Stimulated activated CD4-positive, alpha-beta T cell treated with anti-CD3 and anti-CD28 coated beads, TNF-alpha, amount 100 ng/mL, for 1 hour (primary cell): ENCODE data around the gene PLIN4.

ENCODE experiments used
- DNase-seq, 3 donors: peaks; one replicate each; pipeline ENCODE4 v3.0.0-alpha.2; 2020; ENCODE audit warnings: low read depth in 3 of 3, low spot score in 1 of 3

The PLIN4 gene

DNA sequence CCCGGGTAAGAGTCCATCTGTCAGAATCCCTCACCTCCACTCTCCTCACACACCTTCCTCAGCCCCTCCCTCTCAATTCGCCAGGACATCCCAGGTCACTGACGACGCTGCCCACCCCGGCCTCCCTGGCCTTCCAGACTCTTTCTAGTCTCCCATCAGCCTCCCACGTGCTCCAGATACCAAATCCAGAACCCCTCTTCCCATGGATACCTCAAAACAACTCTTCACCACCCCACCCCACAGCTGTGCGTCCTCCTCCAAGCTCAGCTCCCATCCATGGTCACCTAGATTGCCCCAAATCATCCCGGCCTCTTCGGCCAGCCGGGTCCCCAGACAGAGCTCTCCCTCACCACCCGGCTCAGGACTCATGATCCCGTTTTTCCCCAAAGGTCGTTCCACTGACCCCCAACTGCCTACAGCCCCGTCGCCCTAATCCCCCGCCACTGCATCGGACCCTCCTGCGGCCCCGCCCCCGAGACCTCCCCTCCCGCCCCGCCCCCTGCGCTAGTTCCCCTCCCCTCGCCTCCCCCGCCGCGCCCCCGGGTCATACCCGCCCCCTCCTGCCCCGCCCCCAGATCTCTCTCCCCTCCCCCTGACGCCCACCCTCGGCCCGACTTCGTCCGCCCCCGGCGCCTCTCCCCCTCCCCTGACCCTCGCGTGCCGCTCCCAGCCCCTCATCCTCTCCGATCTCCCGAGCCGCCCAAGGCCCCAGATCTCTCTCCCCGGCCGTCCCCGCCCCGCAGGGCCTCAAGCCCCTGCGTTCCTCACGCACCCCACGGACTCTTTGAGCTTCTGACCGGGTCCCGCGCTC, 61.2 kb downstream of the PLIN4 start:
- peak in 2 of 3 donors; percentile 22 to 32 for DNase-seq

DNA sequence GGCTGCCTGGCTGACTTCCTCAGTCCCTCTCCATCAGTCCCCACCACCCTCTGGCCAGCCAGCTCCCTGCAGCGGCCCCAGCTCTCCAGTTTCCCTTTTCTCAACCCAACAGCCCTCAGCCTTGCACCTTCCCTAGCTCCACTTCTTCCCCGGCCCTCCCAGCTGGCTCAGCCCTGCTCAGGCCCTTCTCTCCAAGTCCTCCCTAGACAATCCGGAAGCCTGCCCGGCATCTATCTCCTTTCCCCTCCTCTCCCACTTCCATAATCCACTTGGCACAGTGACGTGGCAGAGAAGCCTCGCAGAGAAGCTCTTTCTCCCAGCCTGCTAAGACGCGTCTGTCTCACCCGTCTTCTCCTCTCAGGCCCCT, 61.8 kb downstream of the PLIN4 start:
- no peak for DNase-seq

- no peak for DNase-seq
Observed at GRCh38 chr19:4455719-4456475, 62.4 kb downstream of the PLIN4 start.

DNA sequence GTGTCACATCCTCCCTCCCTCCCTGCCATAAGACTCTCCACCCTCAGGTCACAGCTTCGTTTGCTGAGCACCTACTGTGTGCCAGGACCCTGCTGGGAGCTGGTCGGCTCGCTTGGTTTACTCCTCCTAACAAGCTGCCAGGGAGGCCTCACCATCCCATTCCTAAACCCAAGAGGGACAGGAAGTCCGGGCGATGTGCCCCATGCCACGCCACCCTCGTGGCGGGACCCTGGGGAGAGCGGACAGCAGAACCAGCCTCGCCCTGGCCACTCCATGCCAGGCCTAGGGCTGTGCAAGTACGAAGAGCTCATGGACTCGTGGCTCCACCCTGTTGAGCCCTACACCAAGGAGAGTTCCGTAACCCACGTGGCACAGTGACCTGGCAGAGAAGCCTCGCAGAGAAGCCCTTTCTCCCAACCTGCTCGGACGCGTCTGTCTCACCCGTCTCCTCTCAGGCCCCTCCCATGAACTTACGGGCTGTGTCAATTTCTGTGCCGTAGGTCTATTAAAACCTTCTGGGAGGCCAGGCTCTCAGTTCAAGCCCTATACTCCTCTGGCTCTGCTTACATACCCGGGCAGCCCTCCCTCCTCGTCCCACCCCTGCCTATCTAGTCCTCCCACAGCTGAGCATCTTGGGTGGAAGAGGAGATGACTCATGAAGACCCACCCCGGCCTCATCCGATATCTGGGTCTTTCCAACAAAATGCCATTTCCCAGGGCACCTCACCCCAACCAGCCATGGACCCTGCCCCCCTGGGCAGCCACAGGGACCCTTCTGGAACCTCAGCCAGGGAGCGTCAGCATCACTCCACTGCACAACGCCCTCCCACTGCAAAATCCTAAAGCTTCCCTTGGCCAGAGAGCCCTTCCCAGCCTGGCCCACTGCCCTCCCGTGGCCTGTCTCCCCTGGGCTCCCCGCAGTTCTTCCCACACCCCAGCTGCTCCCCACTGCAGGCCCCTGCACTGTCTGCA, 63.3 kb downstream of the PLIN4 start:
- DNase-seq = no peak

GRCh38 chr19:4453232-4454179, 64.8 kb downstream of the PLIN4 start:
- DNase-seq = no peak

- DNase-seq = no peak
Observed at GRCh38 chr19:4452230-4452990, 65.9 kb downstream of the PLIN4 start.
